NCI-H446 treated with DMSO at 0.1 percent for 48 hours (cell line): Measurements from ENCODE around the gene FGGY.
"Not testable (repeated sequence)": the region's sequence is repeated elsewhere in the genome, so short reads cannot be mapped to it uniquely, and the experiment has no call there.

Source experiments
- DNase-seq: peaks from one replicate; lab custom pipeline; 2025; lab: John Stamatoyannopoulos, UW

Gene FGGY

GRCh38 chr1:59641836-59642235, 344.9 kb downstream of the FGGY start:
- no peak for DNase-seq

GRCh38 chr1:59643526-59643925, 346.6 kb downstream of the FGGY start:
- no peak for DNase-seq

GRCh38 chr1:59645893-59646292, 349.0 kb downstream of the FGGY start:
- no peak for DNase-seq

- not testable (repeated sequence) for DNase-seq
Observed at GRCh38 chr1:59653142-59653958, 356.5 kb downstream of the FGGY start.

- DNase-seq, result no peak
Observed at GRCh38 chr1:59653968-59654367, 357.1 kb downstream of the FGGY start.

- DNase-seq, result no peak
Observed at GRCh38 chr1:59657873-59658465, 361.1 kb downstream of the FGGY start.

GRCh38 chr1:59664166-59664565, 367.3 kb downstream of the FGGY start:
- DNase-seq, result no peak

- no peak for DNase-seq
Observed at GRCh38 chr1:59666106-59666505, 369.2 kb downstream of the FGGY start.

GRCh38 chr1:59667020-59667419, 370.1 kb downstream of the FGGY start:
- no peak for DNase-seq

- no peak for DNase-seq
Observed at GRCh38 chr1:59669752-59670312, 372.9 kb downstream of the FGGY start.

GRCh38 chr1:59670662-59671061, 373.8 kb downstream of the FGGY start:
- no peak for DNase-seq

GRCh38 chr1:59671066-59671952, 374.4 kb downstream of the FGGY start:
- no peak for DNase-seq

- no peak for DNase-seq
Observed at GRCh38 chr1:59671953-59672305, 375.0 kb downstream of the FGGY start.

GRCh38 chr1:59672851-59673572, 376.1 kb downstream of the FGGY start:
- DNase-seq, result no peak

GRCh38 chr1:59673573-59674450, 376.9 kb downstream of the FGGY start:
- no peak for DNase-seq

- DNase-seq, result no peak
Observed at GRCh38 chr1:59674595-59674994, 377.7 kb downstream of the FGGY start.

GRCh38 chr1:59675936-59676335, 379.0 kb downstream of the FGGY start:
- DNase-seq, result no peak

GRCh38 chr1:59678040-59678439, 381.1 kb downstream of the FGGY start:
- no peak for DNase-seq

- no peak for DNase-seq
Observed at GRCh38 chr1:59678493-59679228, 381.8 kb downstream of the FGGY start.

GRCh38 chr1:59680044-59680443, 383.1 kb downstream of the FGGY start:
- no peak for DNase-seq
